Left ventricle myocardium inferior (tissue), 1 donor: ENCODE data around the gene HOXC10. TPM values are rescaled to one million over a fixed set of nuclear protein-coding genes. Genes with fewer than 3 reads are reported as not detected.
A peak's percentile ranks its signal among the peaks of the same experiment; 100 is the strongest.

Source experiments
- DNase-seq: peaks from one replicate; pipeline ENCODE4 v3.0.0-alpha.2; 2020
- H3K27ac ChIP-seq: fragments of 200-600 bp; replicated peaks from 2 replicates; pipeline ENCODE4 v1.8.0; 2021
- H3K27me3 ChIP-seq: fragments of 200-600 bp; 2 replicates; pipeline ENCODE4 v1.8.0; 2021; ENCODE audit warnings: low read depth
- H3K36me3 ChIP-seq: fragments of 200-600 bp; 2 replicates; pipeline ENCODE4 v1.8.0; 2021
- H3K4me1 ChIP-seq: fragments of 200-600 bp; 2 replicates; pipeline ENCODE4 v1.8.0; 2021
- H3K4me3 ChIP-seq: fragments of 200-600 bp; 2 replicates; pipeline ENCODE4 v1.8.0; 2021; ENCODE audit warnings: mild to moderate bottlenecking, moderate library complexity
- H3K9me3 ChIP-seq: fragments of 200-600 bp; replicated peaks from 2 replicates; pipeline ENCODE4 v1.8.0; 2021
- intact Hi-C: fragments of 100-400 bp; cut with micrococcal nuclease; formaldehyde crosslinking; loops from one replicate; pipeline ENCODE4 v1.11.0; 2022
- total RNA-seq: library from RNA; stranded (reverse); fragmentation: NEBNext Ultra II Directional; extraction: Animal tissue kit (Norgen Biotek cat#: 25700); gene quantifications from one replicate; pipeline ENCODE4 v1.2.1, GENCODE V29; 2021
- TF ChIP-seq, protein P1 (sequence below): fragments of 200-600 bp; IDR thresholded peaks from 2 replicates; pipeline ENCODE4 v1.8.0; 2021; ENCODE audit warnings: antibody characterized with exemption, mild to moderate bottlenecking, borderline replicate concordance
- donor health status: DM: no; HTN: yes; CAD: no; lungs with severe emphysema.

The HOXC10 gene
- total RNA-seq, 1 donor from 2014 or later, result not detected

DNA sequence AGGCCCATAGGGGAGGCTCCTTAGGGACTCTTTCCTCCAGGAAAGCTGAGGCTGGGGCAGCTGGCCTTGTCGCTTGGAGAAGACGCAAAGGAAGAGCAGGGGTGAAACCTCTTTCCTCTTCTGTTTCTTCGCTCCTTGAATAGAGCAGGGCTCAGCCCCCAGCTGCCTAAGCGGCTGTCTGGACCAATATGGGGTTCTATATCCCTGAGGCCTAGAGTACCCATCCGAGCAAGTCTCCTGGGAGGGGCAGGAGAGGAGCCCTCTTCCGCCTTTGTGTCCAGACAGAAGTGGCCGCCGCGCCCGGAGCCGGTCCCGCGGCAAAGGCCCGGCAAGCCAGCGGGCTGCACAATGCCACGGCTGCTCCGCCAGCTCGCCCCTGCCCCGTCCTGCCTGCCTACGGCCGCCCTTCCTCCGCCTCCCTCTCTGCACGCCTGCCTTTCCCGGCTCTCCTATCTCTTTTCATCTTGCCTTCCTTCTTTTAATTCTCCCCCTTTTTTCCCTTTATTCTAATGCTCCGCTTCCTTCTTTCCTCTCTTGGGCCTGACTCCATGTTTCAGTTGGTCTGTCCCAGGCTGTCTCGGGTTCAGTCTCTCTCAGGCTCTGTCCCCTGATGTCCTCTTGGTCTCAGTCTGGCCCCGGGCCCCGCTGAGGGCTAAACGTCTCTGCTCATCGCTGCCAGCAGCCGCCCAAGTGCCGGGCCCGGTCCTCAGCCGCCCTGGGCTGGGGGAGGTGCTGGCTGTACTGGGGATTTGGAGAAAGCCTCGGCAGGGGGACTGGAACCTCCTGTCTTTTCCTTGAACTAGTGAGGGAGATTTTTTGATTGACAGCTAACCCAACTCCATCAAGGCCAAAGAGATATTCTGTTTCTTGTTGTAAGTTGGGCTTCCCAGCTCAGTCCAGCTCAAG, 12.5 kb downstream of the HOXC10 start:
- intact Hi-C loops, result no loop called here
- no peaks in the 10 kb centered on the region for H3K9me3 ChIP-seq
- no peaks in the 10 kb centered on the region for H3K36me3 ChIP-seq
- no peak overlapping the region for H3K4me3 ChIP-seq
- peaks cover 100% of the 10 kb centered on the region for H3K27me3 ChIP-seq
- peaks cover 38% of the 10 kb centered on the region for H3K4me1 ChIP-seq
- DNase-seq, result no peak
- TF ChIP-seq, protein P1, sequence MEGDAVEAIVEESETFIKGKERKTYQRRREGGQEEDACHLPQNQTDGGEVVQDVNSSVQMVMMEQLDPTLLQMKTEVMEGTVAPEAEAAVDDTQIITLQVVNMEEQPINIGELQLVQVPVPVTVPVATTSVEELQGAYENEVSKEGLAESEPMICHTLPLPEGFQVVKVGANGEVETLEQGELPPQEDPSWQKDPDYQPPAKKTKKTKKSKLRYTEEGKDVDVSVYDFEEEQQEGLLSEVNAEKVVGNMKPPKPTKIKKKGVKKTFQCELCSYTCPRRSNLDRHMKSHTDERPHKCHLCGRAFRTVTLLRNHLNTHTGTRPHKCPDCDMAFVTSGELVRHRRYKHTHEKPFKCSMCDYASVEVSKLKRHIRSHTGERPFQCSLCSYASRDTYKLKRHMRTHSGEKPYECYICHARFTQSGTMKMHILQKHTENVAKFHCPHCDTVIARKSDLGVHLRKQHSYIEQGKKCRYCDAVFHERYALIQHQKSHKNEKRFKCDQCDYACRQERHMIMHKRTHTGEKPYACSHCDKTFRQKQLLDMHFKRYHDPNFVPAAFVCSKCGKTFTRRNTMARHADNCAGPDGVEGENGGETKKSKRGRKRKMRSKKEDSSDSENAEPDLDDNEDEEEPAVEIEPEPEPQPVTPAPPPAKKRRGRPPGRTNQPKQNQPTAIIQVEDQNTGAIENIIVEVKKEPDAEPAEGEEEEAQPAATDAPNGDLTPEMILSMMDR, result no peak
- no peak overlapping the region for H3K27ac ChIP-seq

- Histone ChIP-seq H3K4me3 (no peak overlapping the region), H3K27ac (no peak overlapping the region), H3K9me3 (no peaks in the 10 kb centered on the region), H3K36me3 (no peaks in the 10 kb centered on the region), H3K4me1 (peaks cover 38% of the 10 kb centered on the region), H3K27me3 (peaks cover 100% of the 10 kb centered on the region)
- TF ChIP-seq, protein P1, result no peak
- intact Hi-C loops, result no loop called here
- DNase-seq, result no peak
Observed at GRCh38 chr12:53998110-53998899, 13.4 kb downstream of the HOXC10 start.

- peaks cover 100% of the 10 kb centered on the region for H3K27me3 ChIP-seq
Observed at GRCh38 chr12:53998900-53999236, 13.9 kb downstream of the HOXC10 start.

GRCh38 chr12:53999559-54000115, 14.7 kb downstream of the HOXC10 start:
- no peaks in the 10 kb centered on the region for H3K36me3 ChIP-seq
- TF ChIP-seq, protein P1, result no peak
- H3K4me3 ChIP-seq, result peak overlapping the region; percentile 52
- H3K9me3 ChIP-seq, result no peaks in the 10 kb centered on the region
- intact Hi-C loops, result no loop called here
- H3K27ac ChIP-seq, result no peak overlapping the region
- H3K27me3 ChIP-seq, result peaks cover 100% of the 10 kb centered on the region
- peaks cover 32% of the 10 kb centered on the region for H3K4me1 ChIP-seq
- DNase-seq, result no peak

More at GRCh38 chr12:53998900-53999236, 13.9 kb downstream of the HOXC10 start:
- no peaks in the 10 kb centered on the region for H3K36me3 ChIP-seq
- intact Hi-C loops, result no loop called here
- H3K27ac ChIP-seq, result no peak overlapping the region
- no peaks in the 10 kb centered on the region for H3K9me3 ChIP-seq
- H3K4me3 ChIP-seq, result no peak overlapping the region
- DNase-seq, result no peak
- TF ChIP-seq, protein P1, result no peak
- H3K4me1 ChIP-seq, result peaks cover 38% of the 10 kb centered on the region
